HL-60 (cell line): ENCODE measurements around the gene SLC6A6.

Experiments
- DNase-seq, 2 experiments: peaks; one replicate each; pipeline ENCODE4 v3.0.0-alpha.2; 2010 to 2020; ENCODE audit warnings: low read depth in 1 of 2, low spot score in 1 of 2
- H3K27ac ChIP-seq: fragments of 250-450 bp; sonication (Bioruptor Pico); replicated peaks from 2 replicates; pipeline ENCODE4 v1.5.1; 2020; ENCODE audit warnings: mild to moderate bottlenecking, moderate library complexity
- H3K27me3 ChIP-seq: fragments of 250-450 bp; sonication (Bioruptor Pico); 2 replicates; pipeline ENCODE4 v1.5.1; 2021; ENCODE audit warnings: mild to moderate bottlenecking, moderate library complexity; ENCODE audit not compliant: insufficient read depth, poor library complexity, severe bottlenecking
- H3K4me3 ChIP-seq: replicated peaks from 2 replicates; pipeline ENCODE4 v1.5.1; 2011; ENCODE audit warnings: mild to moderate bottlenecking, control low read depth, low read length; ENCODE audit not compliant: insufficient read depth
- GABPA ChIP-seq: IDR thresholded peaks from 2 replicates; pipeline ENCODE4 v1.6.1; 2012; ENCODE audit warnings: low read depth
- POLR2AphosphoS5 ChIP-seq: IDR thresholded peaks from 2 replicates; pipeline ENCODE4 v1.6.1; 2012; ENCODE audit warnings: low read depth
- SPI1 ChIP-seq: IDR thresholded peaks from 2 replicates; pipeline ENCODE4 v1.6.1; 2012; ENCODE audit warnings: low read depth, mild to moderate bottlenecking, borderline replicate concordance
- TF ChIP-seq, protein P1 (sequence below): IDR thresholded peaks from one replicate; pipeline ENCODE4 v1.5.1; 2011; ENCODE audit warnings: low read length, control low read depth, inconsistent platforms; ENCODE audit not compliant: insufficient read depth
- TF ChIP-seq, protein P2 (sequence below): IDR thresholded peaks from 2 replicates; pipeline ENCODE4 v1.6.1; 2012; ENCODE audit warnings: low read depth; ENCODE audit not compliant: insufficient replicate concordance

SLC6A6 gene

DNA sequence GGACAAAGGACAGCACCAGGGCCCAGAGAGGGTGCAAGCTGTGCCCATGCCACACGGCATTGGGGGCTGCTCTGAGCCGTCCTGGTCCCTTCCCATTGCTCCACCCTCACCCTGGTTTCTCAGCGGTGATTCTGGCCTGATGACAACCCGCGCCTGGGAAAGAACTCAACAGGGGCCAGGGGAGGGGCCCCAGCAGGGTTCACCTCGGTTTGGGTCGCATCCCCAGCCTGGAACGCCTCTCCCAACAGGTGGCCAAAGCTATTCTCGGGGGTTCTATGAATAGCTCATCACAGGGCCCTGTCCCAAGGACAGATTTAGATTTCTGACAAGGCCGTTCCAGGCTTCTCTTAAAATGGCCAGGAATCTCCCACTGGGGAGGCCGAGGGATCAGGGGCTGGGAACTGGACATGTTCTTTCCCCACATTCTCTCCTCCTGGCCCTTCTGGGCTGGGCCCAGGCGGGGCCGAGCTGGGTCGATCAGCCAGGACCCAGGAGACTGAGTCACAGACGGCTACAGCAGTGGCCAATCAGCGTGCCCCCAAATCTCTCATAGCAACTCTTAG is 119.8 kb downstream of the SLC6A6 start:
- no peak for TF ChIP-seq POLR2AphosphoS5
- TF ChIP-seq, protein P1, sequence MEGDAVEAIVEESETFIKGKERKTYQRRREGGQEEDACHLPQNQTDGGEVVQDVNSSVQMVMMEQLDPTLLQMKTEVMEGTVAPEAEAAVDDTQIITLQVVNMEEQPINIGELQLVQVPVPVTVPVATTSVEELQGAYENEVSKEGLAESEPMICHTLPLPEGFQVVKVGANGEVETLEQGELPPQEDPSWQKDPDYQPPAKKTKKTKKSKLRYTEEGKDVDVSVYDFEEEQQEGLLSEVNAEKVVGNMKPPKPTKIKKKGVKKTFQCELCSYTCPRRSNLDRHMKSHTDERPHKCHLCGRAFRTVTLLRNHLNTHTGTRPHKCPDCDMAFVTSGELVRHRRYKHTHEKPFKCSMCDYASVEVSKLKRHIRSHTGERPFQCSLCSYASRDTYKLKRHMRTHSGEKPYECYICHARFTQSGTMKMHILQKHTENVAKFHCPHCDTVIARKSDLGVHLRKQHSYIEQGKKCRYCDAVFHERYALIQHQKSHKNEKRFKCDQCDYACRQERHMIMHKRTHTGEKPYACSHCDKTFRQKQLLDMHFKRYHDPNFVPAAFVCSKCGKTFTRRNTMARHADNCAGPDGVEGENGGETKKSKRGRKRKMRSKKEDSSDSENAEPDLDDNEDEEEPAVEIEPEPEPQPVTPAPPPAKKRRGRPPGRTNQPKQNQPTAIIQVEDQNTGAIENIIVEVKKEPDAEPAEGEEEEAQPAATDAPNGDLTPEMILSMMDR = no peak
- no peak for TF ChIP-seq GABPA
- TF ChIP-seq, protein P2, sequence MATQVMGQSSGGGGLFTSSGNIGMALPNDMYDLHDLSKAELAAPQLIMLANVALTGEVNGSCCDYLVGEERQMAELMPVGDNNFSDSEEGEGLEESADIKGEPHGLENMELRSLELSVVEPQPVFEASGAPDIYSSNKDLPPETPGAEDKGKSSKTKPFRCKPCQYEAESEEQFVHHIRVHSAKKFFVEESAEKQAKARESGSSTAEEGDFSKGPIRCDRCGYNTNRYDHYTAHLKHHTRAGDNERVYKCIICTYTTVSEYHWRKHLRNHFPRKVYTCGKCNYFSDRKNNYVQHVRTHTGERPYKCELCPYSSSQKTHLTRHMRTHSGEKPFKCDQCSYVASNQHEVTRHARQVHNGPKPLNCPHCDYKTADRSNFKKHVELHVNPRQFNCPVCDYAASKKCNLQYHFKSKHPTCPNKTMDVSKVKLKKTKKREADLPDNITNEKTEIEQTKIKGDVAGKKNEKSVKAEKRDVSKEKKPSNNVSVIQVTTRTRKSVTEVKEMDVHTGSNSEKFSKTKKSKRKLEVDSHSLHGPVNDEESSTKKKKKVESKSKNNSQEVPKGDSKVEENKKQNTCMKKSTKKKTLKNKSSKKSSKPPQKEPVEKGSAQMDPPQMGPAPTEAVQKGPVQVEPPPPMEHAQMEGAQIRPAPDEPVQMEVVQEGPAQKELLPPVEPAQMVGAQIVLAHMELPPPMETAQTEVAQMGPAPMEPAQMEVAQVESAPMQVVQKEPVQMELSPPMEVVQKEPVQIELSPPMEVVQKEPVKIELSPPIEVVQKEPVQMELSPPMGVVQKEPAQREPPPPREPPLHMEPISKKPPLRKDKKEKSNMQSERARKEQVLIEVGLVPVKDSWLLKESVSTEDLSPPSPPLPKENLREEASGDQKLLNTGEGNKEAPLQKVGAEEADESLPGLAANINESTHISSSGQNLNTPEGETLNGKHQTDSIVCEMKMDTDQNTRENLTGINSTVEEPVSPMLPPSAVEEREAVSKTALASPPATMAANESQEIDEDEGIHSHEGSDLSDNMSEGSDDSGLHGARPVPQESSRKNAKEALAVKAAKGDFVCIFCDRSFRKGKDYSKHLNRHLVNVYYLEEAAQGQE = no peak
- TF ChIP-seq SPI1 = no peak
- no peak for DNase-seq
- no peak overlapping the region for H3K27ac ChIP-seq
- no peak overlapping the region for H3K4me3 ChIP-seq
- peaks cover 5% of the 10 kb centered on the region for H3K27me3 ChIP-seq

DNA sequence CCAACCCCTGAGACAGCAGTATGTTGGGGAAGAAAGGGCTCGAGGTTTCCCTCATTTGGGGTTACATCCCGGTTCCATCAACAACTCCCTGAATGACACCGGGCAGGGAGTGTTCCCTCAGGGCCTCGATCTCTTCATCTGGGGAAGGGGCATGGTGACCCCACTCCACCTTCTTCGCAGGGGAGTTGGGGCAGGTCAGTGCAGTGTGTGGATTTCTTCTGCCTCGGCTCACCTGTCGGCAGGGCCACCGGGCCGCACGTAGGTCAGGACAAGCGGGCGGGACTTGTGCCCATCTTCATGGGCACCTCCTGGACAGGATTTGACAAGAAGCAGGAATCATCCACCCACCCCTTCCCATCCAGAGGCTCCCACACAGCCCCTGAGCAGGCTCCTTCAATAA is 120.4 kb downstream of the SLC6A6 start:
- H3K27ac ChIP-seq = no peak overlapping the region
- no peak for DNase-seq
- H3K4me3 ChIP-seq = no peak overlapping the region
- H3K27me3 ChIP-seq = peaks cover 5% of the 10 kb centered on the region
- TF ChIP-seq GABPA (no peak), SPI1 (no peak)
- TF ChIP-seq, protein P1 = no peak
- TF ChIP-seq, protein P2 = no peak

DNA sequence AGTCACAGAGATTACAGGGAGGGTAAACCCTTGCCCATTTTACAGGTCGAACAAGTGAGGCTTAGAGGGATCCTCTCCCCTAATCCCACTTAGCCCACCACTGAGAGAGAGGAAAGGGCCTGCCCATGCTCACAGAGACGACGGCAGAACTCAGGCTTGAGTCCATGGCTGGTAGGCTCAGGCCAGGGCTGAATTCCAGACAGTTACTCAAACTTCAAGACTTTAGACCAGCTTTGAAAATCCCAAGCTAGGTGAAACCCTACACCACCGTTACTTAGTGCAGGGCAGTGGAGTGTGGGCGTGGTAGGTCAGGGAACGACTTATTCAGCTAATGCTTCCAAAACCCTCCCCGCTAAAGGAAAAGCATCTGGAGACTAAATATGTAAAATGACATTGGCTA is 121.4 kb downstream of the SLC6A6 start:
- Histone ChIP-seq H3K4me3 (no peak overlapping the region), H3K27me3 (peaks cover 9% of the 10 kb centered on the region), H3K27ac (no peak overlapping the region)
- TF ChIP-seq, protein P2 = no peak
- TF ChIP-seq POLR2AphosphoS5 (no peak), GABPA (no peak), SPI1 (no peak)
- TF ChIP-seq, protein P1 = no peak
- DNase-seq = no peak
